HepG2 (cell line): ENCODE measurements around the gene PDE4C. TPM values are rescaled to one million over a fixed set of nuclear protein-coding genes. Genes with fewer than 3 reads are reported as not detected.
A peak's percentile ranks its signal among the peaks of the same experiment; 100 is the strongest.

Source experiments
- CCDC6 ChIP-seq: sonication (generic); formaldehyde crosslinking; IDR thresholded peaks from 2 replicates; pipeline ENCODE4 v1.8.1; 2022; ENCODE audit warnings: mild to moderate bottlenecking, missing genetic modification reagents, moderate library complexity
- HOMEZ ChIP-seq: IDR thresholded peaks from 2 replicates; pipeline ENCODE4 v1.6.1; 2016; ENCODE audit warnings: low read depth
- MXI1 ChIP-seq: IDR thresholded peaks from 3 replicates; pipeline ENCODE4 v1.6.1; 2012; ENCODE audit warnings: low read depth, low read length, inconsistent platforms, borderline replicate concordance
- MYPOP ChIP-seq: sonication (generic); formaldehyde crosslinking; IDR thresholded peaks from 2 replicates; pipeline ENCODE4 v1.8.1; 2023; ENCODE audit warnings: mild to moderate bottlenecking, moderate library complexity, missing genetic modification reagents
- ZNF382 ChIP-seq: sonication (generic); formaldehyde crosslinking; IDR thresholded peaks from 2 replicates; pipeline ENCODE4 v1.5.0; 2020; ENCODE audit warnings: missing genetic modification reagents, mild to moderate bottlenecking, borderline replicate concordance
- ZNF552 ChIP-seq: sonication (generic); formaldehyde crosslinking; IDR thresholded peaks from 2 replicates; pipeline ENCODE4 v1.9.0; 2022; ENCODE audit warnings: missing genetic modification reagents, mild to moderate bottlenecking, borderline replicate concordance
- polyA plus RNA-seq, 8 experiments: library from polyadenylated mRNA; depleted of rRNA in 3 of 8; stranded (reverse) in 7 of 8; unstranded in 1 of 8; fragments of >200 nt; fragmentation: Illumina TruSeq in 4 of 8; extraction: Trizol in 4 of 8; gene quantifications; 2 replicates each; pipeline versions ENCODE4 v1.2.1 to v1.2.3, GENCODE V29; 2011 to 2016; ENCODE audit warnings: low read depth in 4 of 8, missing spikeins in 1 of 8, mixed read lengths in 1 of 8; ENCODE audit not compliant: insufficient read depth in 1 of 8
- total RNA-seq, 5 experiments: library from RNA; depleted of rRNA; stranded (reverse); fragments of >200 nt; fragmentation: Illumina TruSeq; extraction: Trizol; gene quantifications; 2 replicates each; pipeline ENCODE4 v1.2.3, GENCODE V29; 2016; ENCODE audit warnings: low read depth in 1 of 5
- TF ChIP-seq, protein P1 (sequence below): sonication (generic); formaldehyde crosslinking; IDR thresholded peaks from 2 replicates; pipeline ENCODE4 v1.9.0; 2021; ENCODE audit warnings: missing genetic modification reagents, borderline replicate concordance
- TF ChIP-seq, protein P2 (sequence below): sonication (generic); formaldehyde crosslinking; IDR thresholded peaks from 2 replicates; pipeline ENCODE4 v1.4.0; 2020; ENCODE audit warnings: mild to moderate bottlenecking, missing genetic modification reagents, borderline replicate concordance
- TF ChIP-seq, protein P3 (sequence below): IDR thresholded peaks from 2 replicates; pipeline ENCODE4 v1.6.1; 2016; ENCODE audit warnings: missing genetic modification reagents, missing compliant biosample characterization
- TF ChIP-seq, protein P4 (sequence below): sonication (generic); formaldehyde crosslinking; IDR thresholded peaks from 2 replicates; pipeline ENCODE4 v1.5.1; 2020; ENCODE audit warnings: missing genetic modification reagents, mild to moderate bottlenecking, borderline replicate concordance
- TF ChIP-seq, protein P5 (sequence below): sonication (generic); formaldehyde crosslinking; IDR thresholded peaks from 2 replicates; pipeline ENCODE4 v1.4.0; 2020; ENCODE audit warnings: missing genetic modification reagents, mild to moderate bottlenecking, borderline replicate concordance

The PDE4C gene
- total and polyA plus RNA-seq, 2 of the 13 experiments (the other 11 are each of a cell fraction or from before 2014, with no cell fraction given) = 1.4 to 14.0 TPM

DNA sequence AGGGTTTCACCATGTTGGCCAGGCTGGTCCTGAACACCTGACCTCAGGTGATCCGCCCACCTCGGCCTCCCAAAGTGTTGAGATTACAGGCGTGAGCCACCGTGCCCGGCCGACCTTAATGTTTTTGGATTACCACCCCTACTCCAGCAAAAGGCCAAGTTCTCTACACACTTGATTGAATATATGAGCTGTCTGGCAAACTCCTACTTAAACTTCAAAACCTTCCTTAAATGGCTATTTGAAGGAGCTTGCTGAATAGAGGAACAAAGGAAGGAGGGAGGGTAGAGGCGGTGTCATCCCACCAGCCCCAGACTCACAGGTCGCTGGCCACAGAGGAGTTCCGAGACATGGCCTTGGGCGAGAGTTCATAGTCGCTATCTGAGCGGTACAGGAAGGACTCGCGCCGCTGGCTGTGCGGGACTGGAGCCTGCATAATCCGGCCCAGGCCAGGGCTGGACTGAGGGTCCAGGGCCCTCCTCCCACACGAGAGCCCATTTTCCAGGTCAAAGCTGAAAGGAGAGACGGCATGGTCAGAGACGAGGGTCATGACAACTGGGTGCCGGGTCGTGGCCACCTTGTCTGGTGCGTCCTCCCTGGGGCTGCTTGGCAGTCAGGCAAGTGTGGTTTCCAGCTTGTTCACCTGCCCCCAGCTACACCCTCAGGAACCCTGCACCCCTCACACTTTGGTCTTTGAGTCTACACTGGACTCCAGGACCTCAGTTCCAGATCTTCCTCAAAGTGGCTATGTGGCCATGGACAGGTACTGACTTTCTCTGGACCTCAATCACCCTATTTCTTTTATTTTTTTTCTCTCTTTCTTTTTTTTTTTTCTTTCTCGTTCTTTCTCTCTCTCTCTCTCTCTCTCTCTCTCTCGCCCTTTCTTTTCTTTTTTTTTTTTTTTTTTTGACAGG, 4.2 kb downstream of the PDE4C start (continued):
- TF ChIP-seq, protein P1, sequence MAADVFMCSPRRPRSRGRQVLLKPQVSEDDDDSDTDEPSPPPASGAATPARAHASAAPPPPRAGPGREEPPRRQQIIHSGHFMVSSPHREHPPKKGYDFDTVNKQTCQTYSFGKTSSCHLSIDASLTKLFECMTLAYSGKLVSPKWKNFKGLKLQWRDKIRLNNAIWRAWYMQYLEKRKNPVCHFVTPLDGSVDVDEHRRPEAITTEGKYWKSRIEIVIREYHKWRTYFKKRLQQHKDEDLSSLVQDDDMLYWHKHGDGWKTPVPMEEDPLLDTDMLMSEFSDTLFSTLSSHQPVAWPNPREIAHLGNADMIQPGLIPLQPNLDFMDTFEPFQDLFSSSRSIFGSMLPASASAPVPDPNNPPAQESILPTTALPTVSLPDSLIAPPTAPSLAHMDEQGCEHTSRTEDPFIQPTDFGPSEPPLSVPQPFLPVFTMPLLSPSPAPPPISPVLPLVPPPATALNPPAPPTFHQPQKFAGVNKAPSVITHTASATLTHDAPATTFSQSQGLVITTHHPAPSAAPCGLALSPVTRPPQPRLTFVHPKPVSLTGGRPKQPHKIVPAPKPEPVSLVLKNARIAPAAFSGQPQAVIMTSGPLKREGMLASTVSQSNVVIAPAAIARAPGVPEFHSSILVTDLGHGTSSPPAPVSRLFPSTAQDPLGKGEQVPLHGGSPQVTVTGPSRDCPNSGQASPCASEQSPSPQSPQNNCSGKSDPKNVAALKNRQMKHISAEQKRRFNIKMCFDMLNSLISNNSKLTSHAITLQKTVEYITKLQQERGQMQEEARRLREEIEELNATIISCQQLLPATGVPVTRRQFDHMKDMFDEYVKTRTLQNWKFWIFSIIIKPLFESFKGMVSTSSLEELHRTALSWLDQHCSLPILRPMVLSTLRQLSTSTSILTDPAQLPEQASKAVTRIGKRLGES (CRISPR knock-in tag) = no peak
- TF ChIP-seq, protein P2, sequence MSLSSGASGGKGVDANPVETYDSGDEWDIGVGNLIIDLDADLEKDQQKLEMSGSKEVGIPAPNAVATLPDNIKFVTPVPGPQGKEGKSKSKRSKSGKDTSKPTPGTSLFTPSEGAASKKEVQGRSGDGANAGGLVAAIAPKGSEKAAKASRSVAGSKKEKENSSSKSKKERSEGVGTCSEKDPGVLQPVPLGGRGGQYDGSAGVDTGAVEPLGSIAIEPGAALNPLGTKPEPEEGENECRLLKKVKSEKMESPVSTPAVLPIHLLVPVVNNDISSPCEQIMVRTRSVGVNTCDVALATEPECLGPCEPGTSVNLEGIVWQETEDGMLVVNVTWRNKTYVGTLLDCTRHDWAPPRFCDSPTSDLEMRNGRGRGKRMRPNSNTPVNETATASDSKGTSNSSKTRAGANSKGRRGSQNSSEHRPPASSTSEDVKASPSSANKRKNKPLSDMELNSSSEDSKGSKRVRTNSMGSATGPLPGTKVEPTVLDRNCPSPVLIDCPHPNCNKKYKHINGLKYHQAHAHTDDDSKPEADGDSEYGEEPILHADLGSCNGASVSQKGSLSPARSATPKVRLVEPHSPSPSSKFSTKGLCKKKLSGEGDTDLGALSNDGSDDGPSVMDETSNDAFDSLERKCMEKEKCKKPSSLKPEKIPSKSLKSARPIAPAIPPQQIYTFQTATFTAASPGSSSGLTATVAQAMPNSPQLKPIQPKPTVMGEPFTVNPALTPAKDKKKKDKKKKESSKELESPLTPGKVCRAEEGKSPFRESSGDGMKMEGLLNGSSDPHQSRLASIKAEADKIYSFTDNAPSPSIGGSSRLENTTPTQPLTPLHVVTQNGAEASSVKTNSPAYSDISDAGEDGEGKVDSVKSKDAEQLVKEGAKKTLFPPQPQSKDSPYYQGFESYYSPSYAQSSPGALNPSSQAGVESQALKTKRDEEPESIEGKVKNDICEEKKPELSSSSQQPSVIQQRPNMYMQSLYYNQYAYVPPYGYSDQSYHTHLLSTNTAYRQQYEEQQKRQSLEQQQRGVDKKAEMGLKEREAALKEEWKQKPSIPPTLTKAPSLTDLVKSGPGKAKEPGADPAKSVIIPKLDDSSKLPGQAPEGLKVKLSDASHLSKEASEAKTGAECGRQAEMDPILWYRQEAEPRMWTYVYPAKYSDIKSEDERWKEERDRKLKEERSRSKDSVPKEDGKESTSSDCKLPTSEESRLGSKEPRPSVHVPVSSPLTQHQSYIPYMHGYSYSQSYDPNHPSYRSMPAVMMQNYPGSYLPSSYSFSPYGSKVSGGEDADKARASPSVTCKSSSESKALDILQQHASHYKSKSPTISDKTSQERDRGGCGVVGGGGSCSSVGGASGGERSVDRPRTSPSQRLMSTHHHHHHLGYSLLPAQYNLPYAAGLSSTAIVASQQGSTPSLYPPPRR (CRISPR knock-in tag) = no peak
- TF ChIP-seq MXI1 (no peak), CCDC6 (CRISPR knock-in tag) (no peak), ZNF552 (CRISPR knock-in tag) (no peak), HOMEZ (0 out of 2 replicates have a peak, but pooled peaks have one; percentile 29), MYPOP (no peak), ZNF382 (no peak)
- TF ChIP-seq, protein P3, sequence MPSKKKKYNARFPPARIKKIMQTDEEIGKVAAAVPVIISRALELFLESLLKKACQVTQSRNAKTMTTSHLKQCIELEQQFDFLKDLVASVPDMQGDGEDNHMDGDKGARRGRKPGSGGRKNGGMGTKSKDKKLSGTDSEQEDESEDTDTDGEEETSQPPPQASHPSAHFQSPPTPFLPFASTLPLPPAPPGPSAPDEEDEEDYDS (CRISPR knock-in tag) = 0 out of 2 replicates have a peak, but pooled peaks have one; percentile 20
- TF ChIP-seq, protein P4, sequence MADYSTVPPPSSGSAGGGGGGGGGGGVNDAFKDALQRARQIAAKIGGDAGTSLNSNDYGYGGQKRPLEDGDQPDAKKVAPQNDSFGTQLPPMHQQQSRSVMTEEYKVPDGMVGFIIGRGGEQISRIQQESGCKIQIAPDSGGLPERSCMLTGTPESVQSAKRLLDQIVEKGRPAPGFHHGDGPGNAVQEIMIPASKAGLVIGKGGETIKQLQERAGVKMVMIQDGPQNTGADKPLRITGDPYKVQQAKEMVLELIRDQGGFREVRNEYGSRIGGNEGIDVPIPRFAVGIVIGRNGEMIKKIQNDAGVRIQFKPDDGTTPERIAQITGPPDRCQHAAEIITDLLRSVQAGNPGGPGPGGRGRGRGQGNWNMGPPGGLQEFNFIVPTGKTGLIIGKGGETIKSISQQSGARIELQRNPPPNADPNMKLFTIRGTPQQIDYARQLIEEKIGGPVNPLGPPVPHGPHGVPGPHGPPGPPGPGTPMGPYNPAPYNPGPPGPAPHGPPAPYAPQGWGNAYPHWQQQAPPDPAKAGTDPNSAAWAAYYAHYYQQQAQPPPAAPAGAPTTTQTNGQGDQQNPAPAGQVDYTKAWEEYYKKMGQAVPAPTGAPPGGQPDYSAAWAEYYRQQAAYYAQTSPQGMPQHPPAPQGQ (CRISPR knock-in tag) = no peak
- TF ChIP-seq, protein P5, sequence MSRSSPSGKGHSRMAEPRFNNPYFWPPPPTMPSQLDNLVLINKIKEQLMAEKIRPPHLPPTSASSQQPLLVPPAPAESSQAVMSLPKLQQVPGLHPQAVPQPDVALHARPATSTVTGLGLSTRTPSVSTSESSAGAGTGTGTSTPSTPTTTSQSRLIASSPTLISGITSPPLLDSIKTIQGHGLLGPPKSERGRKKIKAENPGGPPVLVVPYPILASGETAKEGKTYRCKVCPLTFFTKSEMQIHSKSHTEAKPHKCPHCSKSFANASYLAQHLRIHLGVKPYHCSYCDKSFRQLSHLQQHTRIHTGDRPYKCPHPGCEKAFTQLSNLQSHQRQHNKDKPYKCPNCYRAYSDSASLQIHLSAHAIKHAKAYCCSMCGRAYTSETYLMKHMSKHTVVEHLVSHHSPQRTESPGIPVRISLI (CRISPR knock-in tag) = no peak
